OCI-LY1 (cell line): Measurements from ENCODE around the gene CYP4F12.

Source experiments
- H2AFZ ChIP-seq: fragments of 200-600 bp; sonication (generic), shearing (Covaris generic); 2 replicates; pipeline ENCODE4 v1.6.0; 2014; ENCODE audit warnings: antibody characterized with exemption, mild to moderate bottlenecking, low read length
- H3F3A ChIP-seq: fragments of 200-600 bp; sonication (generic), shearing (Covaris generic); 2 replicates; pipeline ENCODE4 v1.6.0; 2014; ENCODE audit warnings: mild to moderate bottlenecking, antibody characterized with exemption, low read length, moderate library complexity; ENCODE audit not compliant: insufficient read depth
- H3K27ac ChIP-seq: fragments of 200-600 bp; sonication (generic); 2 replicates; pipeline ENCODE4 v1.5.1; 2014; ENCODE audit warnings: low read length, mixed run types, mild to moderate bottlenecking, low read depth; ENCODE audit not compliant: poor library complexity, severe bottlenecking
- H3K27me3 ChIP-seq: fragments of 200-600 bp; sonication (generic); 2 replicates; pipeline ENCODE4 v1.6.0; 2014; ENCODE audit warnings: antibody characterized with exemption, mild to moderate bottlenecking, low read length, moderate library complexity; ENCODE audit not compliant: insufficient read depth
- H3K36me3 ChIP-seq: fragments of 200-600 bp; sonication (generic); 2 replicates; pipeline ENCODE4 v1.6.1; 2014; ENCODE audit warnings: mild to moderate bottlenecking, antibody characterized with exemption, low read length, moderate library complexity, mixed read lengths; ENCODE audit not compliant: insufficient read depth
- H3K4me1 ChIP-seq: fragments of 200-600 bp; sonication (generic); 2 replicates; pipeline ENCODE4 v1.5.1; 2014; ENCODE audit warnings: mild to moderate bottlenecking, low read length, moderate library complexity; ENCODE audit not compliant: insufficient read depth, severe bottlenecking
- H3K4me2 ChIP-seq: fragments of 200-600 bp; sonication (generic), shearing (Covaris generic); 2 replicates; pipeline ENCODE4 v1.6.1; 2014; ENCODE audit warnings: low read length
- H3K4me3 ChIP-seq: fragments of 200-600 bp; sonication (generic); 2 replicates; pipeline ENCODE4 v1.5.1; 2014; ENCODE audit warnings: low read length, low read depth, mild to moderate bottlenecking, mixed read lengths; ENCODE audit not compliant: poor library complexity, severe bottlenecking
- H3K79me2 ChIP-seq: fragments of 200-600 bp; shearing (Covaris generic); 2 replicates; pipeline ENCODE4 v1.6.1; 2016; ENCODE audit warnings: mixed run types, low read length, mixed read lengths; ENCODE audit not compliant: insufficient read depth
- H3K9ac ChIP-seq: fragments of 200-600 bp; sonication (generic), shearing (Covaris generic); 2 replicates; pipeline ENCODE4 v1.6.1; 2014; ENCODE audit warnings: mild to moderate bottlenecking, low read length, mixed read lengths
- H3K9me2 ChIP-seq: fragments of 200-600 bp; sonication (generic), shearing (Covaris generic); 2 replicates; pipeline ENCODE4 v1.6.1; 2014; ENCODE audit warnings: low read depth, mild to moderate bottlenecking, low read length, mixed read lengths
- H3K9me3 ChIP-seq: fragments of 200-600 bp; shearing (Covaris generic); 2 replicates; pipeline ENCODE4 v1.6.1; 2014; ENCODE audit warnings: low read length, mixed read lengths
- H4K20me1 ChIP-seq: fragments of 200-600 bp; sonication (generic), shearing (Covaris generic); 2 replicates; pipeline ENCODE4 v1.6.0; 2016; ENCODE audit warnings: mild to moderate bottlenecking, low read length; ENCODE audit not compliant: insufficient read depth
- CTCF ChIP-seq: fragments of 200-600 bp; sonication (generic), shearing (Covaris generic); IDR thresholded peaks from 2 replicates; pipeline ENCODE4 v1.5.1; 2017; ENCODE audit warnings: mild to moderate bottlenecking, antibody characterized with exemption, low read length, moderate library complexity, mixed read lengths
- EZH2 ChIP-seq: fragments of 200-600 bp; sonication (generic), shearing (Covaris generic); IDR thresholded peaks from 2 replicates; pipeline ENCODE4 v1.8.0; 2017; ENCODE audit warnings: borderline replicate concordance, mixed run types, mild to moderate bottlenecking, antibody characterized with exemption, low read length, moderate library complexity, mixed read lengths

Gene CYP4F12

GRCh38 chr19:15737722-15738121 is 64.8 kb downstream of the CYP4F12 start, which contains the start of gene OR10H3:
Gene OR10H3 (plus strand): TSS chr19:15737985. CDS start chr19:15741393, 3,408 bp downstream.
- Histone ChIP-seq H3K27me3 (no peaks in the 10 kb centered on the region), H4K20me1 (no peaks in the 10 kb centered on the region), H3K9me3 (peaks cover 2% of the 10 kb centered on the region; the same call in 1 of the 2 replicates), H3K9ac (no peak within 1 kb of the TSS), H3K9me2 (no peaks in the 10 kb centered on the region), H3K4me3 (no peak within 1 kb of the TSS), H2AFZ (no peak within 1 kb of the TSS), H3K36me3 (no peaks in the 10 kb centered on the region), H3K4me2 (no peak within 1 kb of the TSS), H3K27ac (no peak within 1 kb of the TSS), H3K79me2 (no peaks in the 10 kb centered on the region), H3F3A (no peaks in the 10 kb centered on the region), H3K4me1 (no peaks in the 10 kb centered on the region)
- no peak for TF ChIP-seq CTCF
- no peak for TF ChIP-seq EZH2

DNA sequence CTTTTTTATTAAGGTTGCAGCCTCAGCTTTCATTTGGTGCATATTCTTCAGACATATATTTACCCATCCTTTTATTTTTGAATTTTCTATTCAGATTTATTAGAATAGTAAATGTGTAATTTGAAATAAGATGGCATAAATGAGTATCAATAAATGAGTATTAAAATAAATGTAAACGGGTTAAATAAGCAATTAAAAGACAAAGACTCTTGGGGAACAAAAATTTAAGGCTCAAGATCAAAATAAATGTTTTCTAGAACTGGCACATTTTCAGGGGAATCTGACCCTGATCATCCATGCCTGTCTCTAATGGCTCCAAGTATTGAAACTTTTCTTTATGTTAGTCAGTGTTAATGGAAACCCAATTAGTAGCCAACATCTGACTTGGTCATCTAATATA is 67.9 kb downstream of the CYP4F12 start:
- Histone ChIP-seq H3K9ac (no peak overlapping the region), H2AFZ (no peak overlapping the region), H3K27me3 (peaks cover 4% of the 10 kb centered on the region; the same call in 1 of the 2 replicates), H3K27ac (no peak overlapping the region), H3K79me2 (no peaks in the 10 kb centered on the region), H3K4me2 (no peak overlapping the region), H3K36me3 (no peaks in the 10 kb centered on the region), H3K9me3 (peaks cover 2% of the 10 kb centered on the region; the same call in 1 of the 2 replicates), H3K9me2 (no peaks in the 10 kb centered on the region), H3K4me3 (no peak overlapping the region), H3F3A (no peaks in the 10 kb centered on the region), H3K4me1 (no peaks in the 10 kb centered on the region), H4K20me1 (no peaks in the 10 kb centered on the region)
- TF ChIP-seq CTCF (no peak), EZH2 (no peak)
